ENCODE data around the gene SLC35F4.
"Not testable (repeated sequence)": the region's sequence is repeated elsewhere in the genome, so short reads cannot be mapped to it uniquely, and the experiment has no call there.

The SLC35F4 gene

GRCh38 chr14:57736391-57736790 lies 129.5 kb downstream of the SLC35F4 start:
- Histone ChIP-seq H3K4me3 (replicated peaks; ENCODE audit: low read depth, low read length) (no peak overlapping the region), H3K27me3 (replicated peaks; ENCODE audit: control insufficient read depth, insufficient read depth, low read length) (no peaks in the 10 kb centered on the region), H3K36me3 (ENCODE audit: control insufficient read depth, insufficient read depth, low read length) (no peaks in the 10 kb centered on the region)
- TF ChIP-seq, protein P1, sequence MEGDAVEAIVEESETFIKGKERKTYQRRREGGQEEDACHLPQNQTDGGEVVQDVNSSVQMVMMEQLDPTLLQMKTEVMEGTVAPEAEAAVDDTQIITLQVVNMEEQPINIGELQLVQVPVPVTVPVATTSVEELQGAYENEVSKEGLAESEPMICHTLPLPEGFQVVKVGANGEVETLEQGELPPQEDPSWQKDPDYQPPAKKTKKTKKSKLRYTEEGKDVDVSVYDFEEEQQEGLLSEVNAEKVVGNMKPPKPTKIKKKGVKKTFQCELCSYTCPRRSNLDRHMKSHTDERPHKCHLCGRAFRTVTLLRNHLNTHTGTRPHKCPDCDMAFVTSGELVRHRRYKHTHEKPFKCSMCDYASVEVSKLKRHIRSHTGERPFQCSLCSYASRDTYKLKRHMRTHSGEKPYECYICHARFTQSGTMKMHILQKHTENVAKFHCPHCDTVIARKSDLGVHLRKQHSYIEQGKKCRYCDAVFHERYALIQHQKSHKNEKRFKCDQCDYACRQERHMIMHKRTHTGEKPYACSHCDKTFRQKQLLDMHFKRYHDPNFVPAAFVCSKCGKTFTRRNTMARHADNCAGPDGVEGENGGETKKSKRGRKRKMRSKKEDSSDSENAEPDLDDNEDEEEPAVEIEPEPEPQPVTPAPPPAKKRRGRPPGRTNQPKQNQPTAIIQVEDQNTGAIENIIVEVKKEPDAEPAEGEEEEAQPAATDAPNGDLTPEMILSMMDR (IDR thresholded peaks at IDR 0.05; ENCODE audit: insufficient read depth, low read length, poor library complexity, severe bottlenecking), result no peak
- DNase-seq (ENCODE audit: extremely low read depth, insufficient read length), result no peak

DNA sequence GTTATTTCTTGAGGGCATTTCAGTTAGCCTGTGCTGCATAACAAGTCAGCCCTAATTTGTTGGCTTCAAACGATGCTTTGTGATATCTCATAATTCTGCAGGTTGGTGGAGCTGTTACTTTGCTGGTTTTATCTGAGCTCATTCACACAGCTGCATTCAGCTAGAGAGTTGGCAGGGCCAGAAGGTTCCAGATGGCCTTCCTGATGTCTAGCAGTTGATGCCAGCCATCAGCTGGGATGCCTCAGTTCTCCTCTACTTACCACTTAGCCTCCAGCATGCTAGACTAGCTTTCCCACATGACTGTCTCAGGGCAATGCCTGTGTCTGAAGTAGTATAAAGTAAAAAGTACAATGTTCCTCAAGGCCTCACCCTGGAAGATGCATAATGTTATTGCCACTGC lies 130.6 kb downstream of the SLC35F4 start:
- no peak overlapping the region for H3K4me3 ChIP-seq (replicated peaks; ENCODE audit: low read depth, low read length)
- no peak for DNase-seq (ENCODE audit: extremely low read depth, insufficient read length)
- TF ChIP-seq, protein P1 (IDR thresholded peaks at IDR 0.05; ENCODE audit: insufficient read depth, low read length, poor library complexity, severe bottlenecking), result no peak
- H3K27me3 ChIP-seq (replicated peaks; ENCODE audit: control insufficient read depth, insufficient read depth, low read length), result no peaks in the 10 kb centered on the region
- H3K36me3 ChIP-seq (ENCODE audit: control insufficient read depth, insufficient read depth, low read length), result no peaks in the 10 kb centered on the region

- DNase-seq (ENCODE audit: extremely low read depth, insufficient read length), result no peak
- no peak overlapping the region for H3K4me3 ChIP-seq (replicated peaks; ENCODE audit: low read depth, low read length)
- H3K27me3 ChIP-seq (replicated peaks; ENCODE audit: control insufficient read depth, insufficient read depth, low read length), result no peaks in the 10 kb centered on the region
- TF ChIP-seq, protein P1 (IDR thresholded peaks at IDR 0.05; ENCODE audit: insufficient read depth, low read length, poor library complexity, severe bottlenecking), result no peak
- no peaks in the 10 kb centered on the region for H3K36me3 ChIP-seq (ENCODE audit: control insufficient read depth, insufficient read depth, low read length)
These were observed 133.2 kb downstream of the SLC35F4 start for GRCh38 chr14:57732463-57733285.

- no peak overlapping the region for H3K4me3 ChIP-seq (replicated peaks; ENCODE audit: low read depth, low read length)
- TF ChIP-seq, protein P1 (IDR thresholded peaks at IDR 0.05; ENCODE audit: insufficient read depth, low read length, poor library complexity, severe bottlenecking), result no peak
- no peaks in the 10 kb centered on the region for H3K27me3 ChIP-seq (replicated peaks; ENCODE audit: control insufficient read depth, insufficient read depth, low read length)
- H3K36me3 ChIP-seq (ENCODE audit: control insufficient read depth, insufficient read depth, low read length), result no peaks in the 10 kb centered on the region
- no peak for DNase-seq (ENCODE audit: extremely low read depth, insufficient read length)
These were observed 136.4 kb downstream of the SLC35F4 start for GRCh38 chr14:57729208-57730187.

GRCh38 chr14:57725399-57726077 lies 140.4 kb downstream of the SLC35F4 start:
- Histone ChIP-seq H3K27me3 (replicated peaks; ENCODE audit: control insufficient read depth, insufficient read depth, low read length) (no peaks in the 10 kb centered on the region), H3K4me3 (replicated peaks; ENCODE audit: low read depth, low read length) (no peak overlapping the region), H3K36me3 (ENCODE audit: control insufficient read depth, insufficient read depth, low read length) (no peaks in the 10 kb centered on the region)
- no peak for DNase-seq (ENCODE audit: extremely low read depth, insufficient read length)
- TF ChIP-seq, protein P1 (IDR thresholded peaks at IDR 0.05; ENCODE audit: insufficient read depth, low read length, poor library complexity, severe bottlenecking), result no peak

GRCh38 chr14:57722141-57722540 lies 143.8 kb downstream of the SLC35F4 start:
- DNase-seq (ENCODE audit: extremely low read depth, insufficient read length); H3K27me3 ChIP-seq (replicated peaks; ENCODE audit: control insufficient read depth, insufficient read depth, low read length); H3K4me3 ChIP-seq (replicated peaks; ENCODE audit: low read depth, low read length); H3K36me3 ChIP-seq (ENCODE audit: control insufficient read depth, insufficient read depth, low read length): not testable (repeated sequence)
